ENCODE data around the gene HTT. TPM values are rescaled to one million over a fixed set of nuclear protein-coding genes. Genes with fewer than 3 reads are reported as not detected.
A peak's percentile ranks its signal among the peaks of the same experiment; 100 is the strongest.

Gene HTT
- total and polyA plus RNA-seq, 2 of the 13 experiments (the other 11 are each of a cell fraction or from before 2014, with no cell fraction given) = 17.5 to 19.5 TPM

- TF ChIP-seq SKIL (CRISPR knock-in tag; IDR thresholded peaks at IDR 0.05; ENCODE audit: borderline replicate concordance) (peak; percentile 53; the same call in 1 of the 2 replicates), IKZF1 (IDR thresholded peaks at IDR 0.05) (no peak), KMT2B (CRISPR knock-in tag; IDR thresholded peaks at IDR 0.05) (0 out of 2 replicates have a peak, but pooled peaks have one; percentile 26), PRDM10 (CRISPR knock-in tag; IDR thresholded peaks at IDR 0.05; ENCODE audit: low read depth) (peak; percentile 90; the same call in 1 of the 2 replicates), ZMYM3 (CRISPR knock-in tag; IDR thresholded peaks at IDR 0.05) (no peak), SRF (IDR thresholded peaks at IDR 0.05; ENCODE audit: low read depth, low read length) (no peak), GFI1 (CRISPR knock-in tag; IDR thresholded peaks at IDR 0.05; ENCODE audit: borderline replicate concordance) (no peak; the same call in 1 of the 2 replicates), AGO2 (optimal IDR thresholded peaks at IDR 0.05; ENCODE audit: low read depth, low read length) (no peak), WIZ (CRISPR knock-in tag; IDR thresholded peaks at IDR 0.05) (no peak), ZNF136 (CRISPR knock-in tag; IDR thresholded peaks at IDR 0.05; ENCODE audit: low read depth) (no peak), ZNF691 (CRISPR knock-in tag; IDR thresholded peaks at IDR 0.05; ENCODE audit: borderline replicate concordance, low read depth) (0 out of 2 replicates have a peak, but pooled peaks have one; percentile 24), PAF1 (CRISPR knock-in tag; IDR thresholded peaks at IDR 0.05) (no peak), PAX8 (CRISPR knock-in tag; IDR thresholded peaks at IDR 0.05; ENCODE audit: borderline replicate concordance) (no peak; the same call in 1 of the 2 replicates), CC2D1A (CRISPR knock-in tag; IDR thresholded peaks at IDR 0.05) (no peak), ZNF44 (CRISPR knock-in tag; IDR thresholded peaks at IDR 0.05) (0 out of 2 replicates have a peak, but pooled peaks have one; percentile 25), STAT5B (CRISPR knock-in tag; IDR thresholded peaks at IDR 0.05) (no peak), ARID2 (CRISPR knock-in tag; IDR thresholded peaks at IDR 0.05; ENCODE audit: borderline replicate concordance) (0 out of 2 replicates have a peak, but pooled peaks have one; percentile 38), BHLHE40 (IDR thresholded peaks at IDR 0.05; ENCODE audit: low read length) (no peak), PHF8 (CRISPR knock-in tag; IDR thresholded peaks at IDR 0.05) (peak; percentile 49), ZBTB37 (CRISPR knock-in tag; IDR thresholded peaks at IDR 0.05) (no peak), ZSCAN22 (CRISPR knock-in tag; IDR thresholded peaks at IDR 0.05) (peak; percentile 59; the same call in 1 of the 2 replicates)
Observed at GRCh38 chr4:3285558-3286334, 211.3 kb downstream of the HTT start (continued).

All from HepG2 (cell line).